Muscle layer of duodenum (tissue), 2 donors: ENCODE data around the gene CDYL.

Experiments used
- H3K27ac ChIP-seq: one replicate; pipeline ENCODE4 v1.7.0; 2013; ENCODE audit warnings: mild to moderate bottlenecking, low read length
- H3K27me3 ChIP-seq: one replicate; pipeline ENCODE4 v1.7.0; 2013; ENCODE audit warnings: low read depth, mild to moderate bottlenecking, control low read depth, low read length
- H3K36me3 ChIP-seq, 2 donors: one replicate each; pipeline ENCODE4 v1.7.0; 2013; ENCODE audit warnings: low read length in 2 of 2, control low read depth in 1 of 2, mild to moderate bottlenecking in 1 of 2; ENCODE audit not compliant: insufficient read depth in 2 of 2, control insufficient read depth in 1 of 2
- H3K4me1 ChIP-seq, 2 donors: one replicate each; pipeline ENCODE4 v1.7.0; 2013; ENCODE audit warnings: low read length in 2 of 2, mild to moderate bottlenecking in 2 of 2, control low read depth in 1 of 2, moderate library complexity in 1 of 2; ENCODE audit not compliant: insufficient read depth in 2 of 2, control insufficient read depth in 1 of 2
- H3K4me3 ChIP-seq, 2 donors: one replicate each; pipeline ENCODE4 v1.7.0; 2013; ENCODE audit warnings: low read length in 2 of 2, low read depth in 1 of 2, mild to moderate bottlenecking in 1 of 2
- H3K9me3 ChIP-seq, 2 donors: one replicate each; pipeline ENCODE4 v1.7.0; 2013; ENCODE audit warnings: low read length in 2 of 2, control low read depth in 1 of 2, mild to moderate bottlenecking in 1 of 2; ENCODE audit not compliant: control insufficient read depth in 1 of 2
- donor health status: healthy.

The CDYL gene

GRCh38 chr6:4805553-4806336, 29.5 kb downstream of the CDYL start:
- Histone ChIP-seq H3K9me3 (peaks cover 0 to 2% of the 10 kb centered on the region in 2 donors), H3K27ac (no peak overlapping the region), H3K36me3 (no peaks in the 10 kb centered on the region), H3K4me1 (peaks cover 0 to 20% of the 10 kb centered on the region in 2 donors), H3K4me3 (no peak overlapping the region), H3K27me3 (no peaks in the 10 kb centered on the region)

GRCh38 chr6:4806337-4806725, 30.1 kb downstream of the CDYL start:
- Histone ChIP-seq H3K9me3 (no peaks in the 10 kb centered on the region), H3K36me3 (no peaks in the 10 kb centered on the region), H3K27me3 (no peaks in the 10 kb centered on the region), H3K4me3 (no peak overlapping the region), H3K4me1 (peaks cover 0 to 20% of the 10 kb centered on the region in 2 donors), H3K27ac (no peak overlapping the region)

GRCh38 chr6:4806791-4807190, 30.6 kb downstream of the CDYL start:
- H3K9me3 ChIP-seq = no peaks in the 10 kb centered on the region
- H3K27ac ChIP-seq = no peak overlapping the region

GRCh38 chr6:4808396-4808795, 32.2 kb downstream of the CDYL start:
- H3K4me1 ChIP-seq = peaks cover 0 to 19% of the 10 kb centered on the region in 2 donors
- H3K27ac ChIP-seq = no peak overlapping the region
- H3K9me3 ChIP-seq = no peaks in the 10 kb centered on the region
- no peaks in the 10 kb centered on the region for H3K27me3 ChIP-seq
- H3K36me3 ChIP-seq = no peaks in the 10 kb centered on the region
- no peak overlapping the region for H3K4me3 ChIP-seq

More at GRCh38 chr6:4806791-4807190, 30.6 kb downstream of the CDYL start:
- Histone ChIP-seq H3K36me3 (no peaks in the 10 kb centered on the region), H3K27me3 (no peaks in the 10 kb centered on the region), H3K4me1 (peaks cover 0 to 23% of the 10 kb centered on the region in 2 donors), H3K4me3 (no peak overlapping the region)

GRCh38 chr6:4809999-4810918, 34.1 kb downstream of the CDYL start:
- H3K36me3 ChIP-seq = no peaks in the 10 kb centered on the region
- H3K4me1 ChIP-seq = peaks cover 0 to 17% of the 10 kb centered on the region in 2 donors
- no peak overlapping the region for H3K27ac ChIP-seq
- H3K9me3 ChIP-seq = no peaks in the 10 kb centered on the region
- H3K27me3 ChIP-seq = no peaks in the 10 kb centered on the region
- H3K4me3 ChIP-seq = no peak overlapping the region

GRCh38 chr6:4812068-4812467, 35.9 kb downstream of the CDYL start:
- no peaks in the 10 kb centered on the region for H3K27me3 ChIP-seq
- no peak overlapping the region for H3K4me3 ChIP-seq
- H3K27ac ChIP-seq = no peak overlapping the region
- H3K4me1 ChIP-seq = peaks cover 0 to 6% of the 10 kb centered on the region in 2 donors
- H3K9me3 ChIP-seq = no peaks in the 10 kb centered on the region
- H3K36me3 ChIP-seq = no peaks in the 10 kb centered on the region

- peaks cover 0 to 6% of the 10 kb centered on the region in 2 donors for H3K4me1 ChIP-seq
- H3K27ac ChIP-seq = no peak overlapping the region
- no peaks in the 10 kb centered on the region for H3K9me3 ChIP-seq
- no peak overlapping the region for H3K4me3 ChIP-seq
- no peaks in the 10 kb centered on the region for H3K27me3 ChIP-seq
- no peaks in the 10 kb centered on the region for H3K36me3 ChIP-seq
Measured at GRCh38 chr6:4813055-4813454, 36.9 kb downstream of the CDYL start.

- Histone ChIP-seq H3K4me3 (no peak overlapping the region), H3K27me3 (no peaks in the 10 kb centered on the region), H3K9me3 (no peaks in the 10 kb centered on the region), H3K36me3 (no peaks in the 10 kb centered on the region), H3K27ac (no peak overlapping the region), H3K4me1 (peaks cover 0 to 6% of the 10 kb centered on the region in 2 donors)
Measured at GRCh38 chr6:4814212-4814611, 38.0 kb downstream of the CDYL start.

- Histone ChIP-seq H3K4me3 (no peak overlapping the region), H3K4me1 (peaks cover 0 to 6% of the 10 kb centered on the region in 2 donors), H3K36me3 (no peaks in the 10 kb centered on the region), H3K27me3 (no peaks in the 10 kb centered on the region), H3K27ac (no peak overlapping the region), H3K9me3 (no peaks in the 10 kb centered on the region)
Measured at GRCh38 chr6:4814987-4815386, 38.8 kb downstream of the CDYL start.

GRCh38 chr6:4815584-4815983, 39.4 kb downstream of the CDYL start:
- no peaks in the 10 kb centered on the region for H3K36me3 ChIP-seq
- no peak overlapping the region for H3K4me3 ChIP-seq
- H3K27me3 ChIP-seq = no peaks in the 10 kb centered on the region
- H3K4me1 ChIP-seq = peaks cover 0 to 10% of the 10 kb centered on the region in 2 donors
- H3K9me3 ChIP-seq = no peaks in the 10 kb centered on the region
- no peak overlapping the region for H3K27ac ChIP-seq

GRCh38 chr6:4816904-4817303, 40.7 kb downstream of the CDYL start:
- no peak overlapping the region for H3K27ac ChIP-seq
- H3K9me3 ChIP-seq = no peaks in the 10 kb centered on the region
- no peak overlapping the region for H3K4me3 ChIP-seq
- peaks cover 0 to 7% of the 10 kb centered on the region in 2 donors for H3K4me1 ChIP-seq
- H3K27me3 ChIP-seq = no peaks in the 10 kb centered on the region
- H3K36me3 ChIP-seq = no peaks in the 10 kb centered on the region
